Gastrocnemius medialis (tissue), 4 donors: ENCODE measurements around the gene CPA4.

Experiments used
- POLR2A ChIP-seq, 2 donors: fragments of 450-650 bp; IDR thresholded peaks; one replicate each; pipeline ENCODE4 v1.6.1; 2017; ENCODE audit warnings: antibody characterized with exemption in 2 of 2, mild to moderate bottlenecking in 2 of 2, moderate library complexity in 2 of 2
- TF ChIP-seq, protein P1 (sequence below), 5 experiments: fragments of 450-650 bp in 3 of 5; fragments of 200-600 bp in 2 of 5; sonication (generic) in 2 of 5; IDR thresholded peaks in 4 of 5; conservative IDR thresholded peaks in 1 of 5; 1 replicate in 4 of 5; 2 replicates in 1 of 5; pipeline ENCODE4 v1.5.1; 2016 to 2019; ENCODE audit warnings: antibody characterized with exemption in 5 of 5, mild to moderate bottlenecking in 3 of 5, moderate library complexity in 3 of 5

GRCh38 chr7:130362251-130362816 is 69.4 kb downstream of the CPA4 start:
- TF ChIP-seq, protein P1, sequence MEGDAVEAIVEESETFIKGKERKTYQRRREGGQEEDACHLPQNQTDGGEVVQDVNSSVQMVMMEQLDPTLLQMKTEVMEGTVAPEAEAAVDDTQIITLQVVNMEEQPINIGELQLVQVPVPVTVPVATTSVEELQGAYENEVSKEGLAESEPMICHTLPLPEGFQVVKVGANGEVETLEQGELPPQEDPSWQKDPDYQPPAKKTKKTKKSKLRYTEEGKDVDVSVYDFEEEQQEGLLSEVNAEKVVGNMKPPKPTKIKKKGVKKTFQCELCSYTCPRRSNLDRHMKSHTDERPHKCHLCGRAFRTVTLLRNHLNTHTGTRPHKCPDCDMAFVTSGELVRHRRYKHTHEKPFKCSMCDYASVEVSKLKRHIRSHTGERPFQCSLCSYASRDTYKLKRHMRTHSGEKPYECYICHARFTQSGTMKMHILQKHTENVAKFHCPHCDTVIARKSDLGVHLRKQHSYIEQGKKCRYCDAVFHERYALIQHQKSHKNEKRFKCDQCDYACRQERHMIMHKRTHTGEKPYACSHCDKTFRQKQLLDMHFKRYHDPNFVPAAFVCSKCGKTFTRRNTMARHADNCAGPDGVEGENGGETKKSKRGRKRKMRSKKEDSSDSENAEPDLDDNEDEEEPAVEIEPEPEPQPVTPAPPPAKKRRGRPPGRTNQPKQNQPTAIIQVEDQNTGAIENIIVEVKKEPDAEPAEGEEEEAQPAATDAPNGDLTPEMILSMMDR (IDR thresholded peaks at IDR 0.05 in 4 of 5, conservative IDR thresholded peaks at IDR 0.05 in 1 of 5) = no peak
- TF ChIP-seq POLR2A (IDR thresholded peaks at IDR 0.05) = no peak
